ENCODE data around the gene CRACR2A. TPM values are rescaled to one million over a fixed set of nuclear protein-coding genes. Genes with fewer than 3 reads are reported as not detected.

Gene CRACR2A
- total RNA-seq, 4 donors from 2014 or later, result 1.1 to 3.3 (median 2.8) TPM

DNA sequence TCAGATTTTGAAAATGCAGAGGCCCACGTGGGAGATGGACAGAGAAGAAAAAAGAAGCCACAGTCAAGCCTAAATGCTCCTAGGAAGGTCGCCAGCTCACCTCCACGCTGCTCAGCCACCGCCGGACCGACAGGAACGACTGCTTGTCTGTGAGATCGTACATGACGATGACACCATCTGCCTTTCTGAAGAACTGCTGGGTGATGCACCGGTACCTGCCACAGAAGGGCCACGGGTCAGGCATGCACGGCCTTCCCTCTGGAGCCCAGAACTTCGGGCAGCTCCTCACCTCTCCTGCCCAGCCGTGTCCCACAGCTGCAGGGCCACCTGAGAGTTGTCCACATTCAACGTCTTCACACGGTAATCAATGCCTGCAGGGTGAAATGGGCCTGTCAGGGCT is 125.6 kb downstream of the CRACR2A start:
- TF ChIP-seq POLR2AphosphoS5 (IDR thresholded peaks at IDR 0.05) (no peak), POLR2A (IDR thresholded peaks at IDR 0.05; ENCODE audit: low read depth) (no peak), EP300 (IDR thresholded peaks at IDR 0.05) (no peak)
- TF ChIP-seq, protein P1, sequence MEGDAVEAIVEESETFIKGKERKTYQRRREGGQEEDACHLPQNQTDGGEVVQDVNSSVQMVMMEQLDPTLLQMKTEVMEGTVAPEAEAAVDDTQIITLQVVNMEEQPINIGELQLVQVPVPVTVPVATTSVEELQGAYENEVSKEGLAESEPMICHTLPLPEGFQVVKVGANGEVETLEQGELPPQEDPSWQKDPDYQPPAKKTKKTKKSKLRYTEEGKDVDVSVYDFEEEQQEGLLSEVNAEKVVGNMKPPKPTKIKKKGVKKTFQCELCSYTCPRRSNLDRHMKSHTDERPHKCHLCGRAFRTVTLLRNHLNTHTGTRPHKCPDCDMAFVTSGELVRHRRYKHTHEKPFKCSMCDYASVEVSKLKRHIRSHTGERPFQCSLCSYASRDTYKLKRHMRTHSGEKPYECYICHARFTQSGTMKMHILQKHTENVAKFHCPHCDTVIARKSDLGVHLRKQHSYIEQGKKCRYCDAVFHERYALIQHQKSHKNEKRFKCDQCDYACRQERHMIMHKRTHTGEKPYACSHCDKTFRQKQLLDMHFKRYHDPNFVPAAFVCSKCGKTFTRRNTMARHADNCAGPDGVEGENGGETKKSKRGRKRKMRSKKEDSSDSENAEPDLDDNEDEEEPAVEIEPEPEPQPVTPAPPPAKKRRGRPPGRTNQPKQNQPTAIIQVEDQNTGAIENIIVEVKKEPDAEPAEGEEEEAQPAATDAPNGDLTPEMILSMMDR (IDR thresholded peaks at IDR 0.05), result no peak
- Histone ChIP-seq H3K27me3 (no peaks in the 10 kb centered on the region), H3K4me1 (no peaks in the 10 kb centered on the region), H3K9me3 (no peaks in the 10 kb centered on the region), H3K27ac (replicated peaks in 1 of 4) (no peak overlapping the region), H3K36me3 (peaks cover 0 to 10% (median 2%) of the 10 kb centered on the region in 4 donors), H3K4me3 (no peak overlapping the region)
- DNase-seq (ENCODE audit: extremely low spot score), result no peak
- intact Hi-C loops (cut with DNase I), result no loop called here
- WGBS, result 90% methylated on average over 5 of the region's 16 CpGs

- Histone ChIP-seq H3K27me3 (no peaks in the 10 kb centered on the region), H3K27ac (replicated peaks in 1 of 4) (no peak overlapping the region), H3K4me3 (no peak overlapping the region), H3K4me1 (no peaks in the 10 kb centered on the region), H3K9me3 (no peaks in the 10 kb centered on the region), H3K36me3 (peaks cover 0 to 10% (median 2%) of the 10 kb centered on the region in 4 donors)
- intact Hi-C loops (cut with DNase I), result no loop called here
- 95% methylated on average over 4 of the region's 4 CpGs for WGBS
- no peak for DNase-seq (ENCODE audit: extremely low spot score)
- no peak for TF ChIP-seq POLR2A (IDR thresholded peaks at IDR 0.05; ENCODE audit: low read depth)
- TF ChIP-seq POLR2AphosphoS5 (IDR thresholded peaks at IDR 0.05), result no peak
- TF ChIP-seq, protein P1 (IDR thresholded peaks at IDR 0.05), result no peak
- TF ChIP-seq EP300 (IDR thresholded peaks at IDR 0.05), result no peak
Observed at GRCh38 chr12:3624273-3624672, 128.6 kb downstream of the CRACR2A start.

DNA sequence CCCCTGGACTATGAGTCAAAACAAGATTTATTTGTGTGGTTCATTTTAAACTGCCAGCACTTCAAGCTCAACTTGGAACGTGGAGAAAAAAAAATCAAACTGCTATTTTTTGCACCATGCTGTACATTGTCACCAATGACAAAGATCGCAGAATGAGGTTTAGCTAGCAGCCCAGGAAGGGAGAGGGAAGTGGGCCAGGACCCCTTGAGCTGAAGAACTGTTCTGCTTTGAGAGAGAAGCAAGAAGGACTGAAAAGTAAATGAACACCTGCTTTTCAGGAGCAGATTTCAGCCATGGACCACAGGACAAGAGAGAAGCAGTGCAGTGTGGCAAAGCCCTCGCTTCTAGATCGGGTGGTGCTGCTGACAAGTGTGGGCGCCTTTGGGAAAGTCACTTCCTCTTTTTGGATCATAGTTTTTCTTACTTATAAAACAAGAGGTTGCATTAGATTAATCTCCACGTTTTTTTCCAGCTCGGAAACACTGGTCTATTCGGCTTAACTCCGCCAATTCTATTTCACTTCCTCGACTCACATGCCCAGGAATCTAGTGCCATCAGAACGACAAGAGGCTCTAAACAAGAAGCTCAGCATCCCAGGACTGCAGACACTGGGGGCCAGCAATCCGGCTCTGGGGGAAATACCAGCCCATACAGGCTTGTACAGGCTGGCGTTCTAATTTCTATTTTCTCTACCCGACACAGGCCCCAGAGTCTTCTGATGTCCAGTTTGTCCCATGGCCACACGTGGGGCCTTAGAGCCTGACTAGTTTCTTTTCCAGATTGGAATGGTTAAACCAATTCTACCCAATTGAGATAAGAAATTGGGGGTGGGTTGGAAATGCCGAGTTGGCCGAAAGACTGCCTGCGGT is 129.9 kb downstream of the CRACR2A start:
- H3K27me3 ChIP-seq, result no peaks in the 10 kb centered on the region
- TF ChIP-seq POLR2A (IDR thresholded peaks at IDR 0.05; ENCODE audit: low read depth) (no peak), EP300 (IDR thresholded peaks at IDR 0.05) (no peak), POLR2AphosphoS5 (IDR thresholded peaks at IDR 0.05) (no peak)
- TF ChIP-seq, protein P1 (IDR thresholded peaks at IDR 0.05), result no peak
- H3K4me1 ChIP-seq, result no peaks in the 10 kb centered on the region
- no peak overlapping the region for H3K4me3 ChIP-seq
- no peak for DNase-seq (ENCODE audit: extremely low spot score)
- H3K36me3 ChIP-seq, result peaks cover 0 to 10% (median 2%) of the 10 kb centered on the region in 4 donors
- intact Hi-C loops (cut with DNase I), result no loop called here
- no peaks in the 10 kb centered on the region for H3K9me3 ChIP-seq
- H3K27ac ChIP-seq (replicated peaks in 1 of 4), result no peak overlapping the region
- 75% methylated on average over 18 of the region's 18 CpGs for WGBS

DNA sequence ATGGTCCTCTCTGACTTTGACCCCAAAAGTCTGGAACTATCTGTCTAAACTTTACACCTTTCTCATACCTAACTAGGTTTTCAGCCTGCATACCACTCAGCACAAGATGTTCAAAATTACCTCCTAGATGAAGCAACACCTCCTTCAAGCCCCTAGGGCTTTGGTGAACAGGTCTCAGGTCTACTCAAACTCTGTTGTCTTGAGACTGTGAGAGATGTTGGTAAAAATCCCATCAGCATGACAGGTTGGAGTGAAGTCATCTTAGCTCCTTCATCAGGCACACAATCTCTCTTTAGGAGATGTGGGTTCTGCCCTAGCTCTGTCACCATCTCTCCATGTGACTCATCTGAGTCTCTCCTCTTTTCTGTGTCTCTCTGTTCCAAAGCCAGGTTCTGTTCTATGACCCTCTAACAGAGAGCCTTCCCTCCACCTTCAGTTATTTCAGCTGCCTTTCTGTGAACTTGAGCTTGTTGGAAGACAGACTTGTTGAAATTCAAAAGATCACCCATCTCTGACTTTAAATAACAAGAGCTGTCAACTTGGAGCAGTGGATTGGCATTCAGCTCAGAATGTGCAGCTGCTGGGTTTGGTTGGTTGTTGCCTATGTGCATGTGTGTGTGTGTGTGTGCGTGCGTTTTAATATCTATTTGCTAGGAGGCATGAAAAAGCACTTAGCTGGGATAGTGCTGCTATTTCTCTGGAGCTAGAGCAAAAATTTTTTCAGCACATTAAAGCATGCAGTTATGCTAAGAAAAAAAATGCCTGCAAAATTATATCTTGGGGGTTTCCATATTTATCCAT is 130.7 kb downstream of the CRACR2A start:
- intact Hi-C loops (cut with DNase I), result no loop called here
- no peaks in the 10 kb centered on the region for H3K27me3 ChIP-seq
- H3K4me1 ChIP-seq, result no peaks in the 10 kb centered on the region
- no peaks in the 10 kb centered on the region for H3K9me3 ChIP-seq
- no peak overlapping the region for H3K27ac ChIP-seq (replicated peaks in 1 of 4)
- WGBS, result 71% methylated on average over 2 of the region's 2 CpGs
- no peak overlapping the region for H3K4me3 ChIP-seq
- DNase-seq (ENCODE audit: extremely low spot score), result no peak
- peaks cover 0 to 8% (median 2%) of the 10 kb centered on the region in 4 donors for H3K36me3 ChIP-seq
- TF ChIP-seq, protein P1 (IDR thresholded peaks at IDR 0.05), result no peak
- TF ChIP-seq EP300 (IDR thresholded peaks at IDR 0.05) (no peak), POLR2AphosphoS5 (IDR thresholded peaks at IDR 0.05) (no peak), POLR2A (IDR thresholded peaks at IDR 0.05; ENCODE audit: low read depth) (no peak)
